ENCODE results near the gene GIPC2.
"Not testable (repeated sequence)": the region's sequence is repeated elsewhere in the genome, so short reads cannot be mapped to it uniquely, and the experiment has no call there.

GIPC2 gene

GRCh38 chr1:78114034-78114956 is 68.5 kb downstream of the GIPC2 start:
- H3K9me3 ChIP-seq (ENCODE audit: control insufficient read depth in 2 of 2, low read length in 2 of 2) = no peaks in the 10 kb centered on the region
- peak overlapping the region in 1 of 2 donors; percentile 15 for H3K4me3 ChIP-seq (ENCODE audit: low read length in 2 of 2)
- H3K27ac ChIP-seq (ENCODE audit: low read length) = no peak overlapping the region
- peaks cover 4% of the 10 kb centered on the region for H3K4me1 ChIP-seq (ENCODE audit: control insufficient read depth, insufficient read depth, low read length)
- peak overlapping the region in 1 of 2 donors; percentile 30 for H3K9ac ChIP-seq (ENCODE audit: low read length in 2 of 2)
- no peaks in the 10 kb centered on the region for H3K27me3 ChIP-seq (ENCODE audit: control insufficient read depth in 1 of 2, insufficient read depth in 2 of 2, low read length in 2 of 2)
- H3K36me3 ChIP-seq (ENCODE audit: control insufficient read depth in 2 of 2, insufficient read depth in 2 of 2, low read length in 2 of 2) = no peaks in the 10 kb centered on the region

- not testable (repeated sequence) for H3K4me1 ChIP-seq (ENCODE audit: control insufficient read depth, insufficient read depth, low read length); H3K36me3 ChIP-seq (ENCODE audit: control insufficient read depth in 2 of 2, insufficient read depth in 2 of 2, low read length in 2 of 2); H3K4me3 ChIP-seq (ENCODE audit: low read length in 2 of 2); H3K9me3 ChIP-seq (ENCODE audit: control insufficient read depth in 2 of 2, low read length in 2 of 2); H3K27me3 ChIP-seq (ENCODE audit: control insufficient read depth in 1 of 2, insufficient read depth in 2 of 2, low read length in 2 of 2); H3K27ac ChIP-seq (ENCODE audit: low read length); H3K9ac ChIP-seq (ENCODE audit: low read length in 2 of 2)
Observed at GRCh38 chr1:78120485-78120884, 74.7 kb downstream of the GIPC2 start.

GRCh38 chr1:78121710-78122109 is 75.9 kb downstream of the GIPC2 start:
- Histone ChIP-seq H3K27me3 (ENCODE audit: control insufficient read depth in 1 of 2, insufficient read depth in 2 of 2, low read length in 2 of 2) (no peaks in the 10 kb centered on the region), H3K4me3 (ENCODE audit: low read length in 2 of 2) (no peak overlapping the region), H3K4me1 (ENCODE audit: control insufficient read depth, insufficient read depth, low read length) (peaks cover 6% of the 10 kb centered on the region), H3K9me3 (ENCODE audit: control insufficient read depth in 2 of 2, low read length in 2 of 2) (no peaks in the 10 kb centered on the region), H3K36me3 (ENCODE audit: control insufficient read depth in 2 of 2, insufficient read depth in 2 of 2, low read length in 2 of 2) (no peaks in the 10 kb centered on the region), H3K27ac (ENCODE audit: low read length) (no peak overlapping the region), H3K9ac (ENCODE audit: low read length in 2 of 2) (no peak overlapping the region)

GRCh38 chr1:78122389-78122788 is 76.6 kb downstream of the GIPC2 start:
- no peaks in the 10 kb centered on the region for H3K9me3 ChIP-seq (ENCODE audit: control insufficient read depth in 2 of 2, low read length in 2 of 2)
- H3K4me1 ChIP-seq (ENCODE audit: control insufficient read depth, insufficient read depth, low read length) = peaks cover 6% of the 10 kb centered on the region
- H3K9ac ChIP-seq (ENCODE audit: low read length in 2 of 2) = no peak overlapping the region
- H3K27me3 ChIP-seq (ENCODE audit: control insufficient read depth in 1 of 2, insufficient read depth in 2 of 2, low read length in 2 of 2) = no peaks in the 10 kb centered on the region
- no peaks in the 10 kb centered on the region for H3K36me3 ChIP-seq (ENCODE audit: control insufficient read depth in 2 of 2, insufficient read depth in 2 of 2, low read length in 2 of 2)
- H3K27ac ChIP-seq (ENCODE audit: low read length) = no peak overlapping the region
- H3K4me3 ChIP-seq (ENCODE audit: low read length in 2 of 2) = no peak overlapping the region

- peaks cover 5% of the 10 kb centered on the region for H3K4me1 ChIP-seq (ENCODE audit: control insufficient read depth, insufficient read depth, low read length)
- no peaks in the 10 kb centered on the region for H3K9me3 ChIP-seq (ENCODE audit: control insufficient read depth in 2 of 2, low read length in 2 of 2)
- H3K9ac ChIP-seq (ENCODE audit: low read length in 2 of 2) = no peak overlapping the region
- no peak overlapping the region for H3K4me3 ChIP-seq (ENCODE audit: low read length in 2 of 2)
- H3K27ac ChIP-seq (ENCODE audit: low read length) = no peak overlapping the region
- H3K27me3 ChIP-seq (ENCODE audit: control insufficient read depth in 1 of 2, insufficient read depth in 2 of 2, low read length in 2 of 2) = no peaks in the 10 kb centered on the region
- no peaks in the 10 kb centered on the region for H3K36me3 ChIP-seq (ENCODE audit: control insufficient read depth in 2 of 2, insufficient read depth in 2 of 2, low read length in 2 of 2)
Observed at GRCh38 chr1:78126506-78126905, 80.7 kb downstream of the GIPC2 start.

GRCh38 chr1:78132174-78132947 is 86.6 kb downstream of the GIPC2 start:
- Histone ChIP-seq H3K9ac (ENCODE audit: low read length in 2 of 2) (no peak overlapping the region), H3K9me3 (ENCODE audit: control insufficient read depth in 2 of 2, low read length in 2 of 2) (no peaks in the 10 kb centered on the region), H3K36me3 (ENCODE audit: control insufficient read depth in 2 of 2, insufficient read depth in 2 of 2, low read length in 2 of 2) (no peaks in the 10 kb centered on the region), H3K4me3 (ENCODE audit: low read length in 2 of 2) (no peak overlapping the region), H3K27me3 (ENCODE audit: control insufficient read depth in 1 of 2, insufficient read depth in 2 of 2, low read length in 2 of 2) (no peaks in the 10 kb centered on the region), H3K4me1 (ENCODE audit: control insufficient read depth, insufficient read depth, low read length) (no peaks in the 10 kb centered on the region), H3K27ac (ENCODE audit: low read length) (no peak overlapping the region)

- Histone ChIP-seq H3K36me3 (ENCODE audit: control insufficient read depth in 2 of 2, insufficient read depth in 2 of 2, low read length in 2 of 2) (no peaks in the 10 kb centered on the region), H3K4me1 (ENCODE audit: control insufficient read depth, insufficient read depth, low read length) (no peaks in the 10 kb centered on the region), H3K9ac (ENCODE audit: low read length in 2 of 2) (no peak overlapping the region), H3K27ac (ENCODE audit: low read length) (no peak overlapping the region), H3K27me3 (ENCODE audit: control insufficient read depth in 1 of 2, insufficient read depth in 2 of 2, low read length in 2 of 2) (no peaks in the 10 kb centered on the region), H3K4me3 (ENCODE audit: low read length in 2 of 2) (no peak overlapping the region), H3K9me3 (ENCODE audit: control insufficient read depth in 2 of 2, low read length in 2 of 2) (no peaks in the 10 kb centered on the region)
Observed at GRCh38 chr1:78132948-78133322, 87.2 kb downstream of the GIPC2 start.

- Histone ChIP-seq H3K27me3 (ENCODE audit: control insufficient read depth in 1 of 2, insufficient read depth in 2 of 2, low read length in 2 of 2) (no peaks in the 10 kb centered on the region), H3K9me3 (ENCODE audit: control insufficient read depth in 2 of 2, low read length in 2 of 2) (no peaks in the 10 kb centered on the region), H3K9ac (ENCODE audit: low read length in 2 of 2) (no peak overlapping the region), H3K27ac (ENCODE audit: low read length) (no peak overlapping the region), H3K4me3 (ENCODE audit: low read length in 2 of 2) (no peak overlapping the region), H3K4me1 (ENCODE audit: control insufficient read depth, insufficient read depth, low read length) (no peaks in the 10 kb centered on the region), H3K36me3 (ENCODE audit: control insufficient read depth in 2 of 2, insufficient read depth in 2 of 2, low read length in 2 of 2) (no peaks in the 10 kb centered on the region)
Observed at GRCh38 chr1:78136680-78137079, 90.9 kb downstream of the GIPC2 start.

- Histone ChIP-seq H3K4me1 (ENCODE audit: control insufficient read depth, insufficient read depth, low read length) (no peaks in the 10 kb centered on the region), H3K27me3 (ENCODE audit: control insufficient read depth in 1 of 2, insufficient read depth in 2 of 2, low read length in 2 of 2) (no peaks in the 10 kb centered on the region), H3K9ac (ENCODE audit: low read length in 2 of 2) (no peak overlapping the region), H3K9me3 (ENCODE audit: control insufficient read depth in 2 of 2, low read length in 2 of 2) (no peaks in the 10 kb centered on the region), H3K36me3 (ENCODE audit: control insufficient read depth in 2 of 2, insufficient read depth in 2 of 2, low read length in 2 of 2) (no peaks in the 10 kb centered on the region), H3K27ac (ENCODE audit: low read length) (no peak overlapping the region), H3K4me3 (ENCODE audit: low read length in 2 of 2) (no peak overlapping the region)
Observed at GRCh38 chr1:78141531-78142231, 95.9 kb downstream of the GIPC2 start.

- no peaks in the 10 kb centered on the region for H3K36me3 ChIP-seq (ENCODE audit: control insufficient read depth in 2 of 2, insufficient read depth in 2 of 2, low read length in 2 of 2)
- no peaks in the 10 kb centered on the region for H3K4me1 ChIP-seq (ENCODE audit: control insufficient read depth, insufficient read depth, low read length)
- no peak overlapping the region for H3K9ac ChIP-seq (ENCODE audit: low read length in 2 of 2)
- no peaks in the 10 kb centered on the region for H3K27me3 ChIP-seq (ENCODE audit: control insufficient read depth in 1 of 2, insufficient read depth in 2 of 2, low read length in 2 of 2)
- H3K4me3 ChIP-seq (ENCODE audit: low read length in 2 of 2) = no peak overlapping the region
- H3K27ac ChIP-seq (ENCODE audit: low read length) = no peak overlapping the region
- no peaks in the 10 kb centered on the region for H3K9me3 ChIP-seq (ENCODE audit: control insufficient read depth in 2 of 2, low read length in 2 of 2)
Observed at GRCh38 chr1:78142736-78143135, 97.0 kb downstream of the GIPC2 start.

Measured in stomach smooth muscle (tissue), 2 donors.